Colonic mucosa (tissue), 4 donors: ENCODE results near the gene SPINK13. TPM values are rescaled to one million over a fixed set of nuclear protein-coding genes. Genes with fewer than 3 reads are reported as not detected.
"Not testable (repeated sequence)": the region's sequence is repeated elsewhere in the genome, so short reads cannot be mapped to it uniquely, and the experiment has no call there.

Experiments
- DNase-seq: peaks from one replicate; pipeline ENCODE4 v3.0.0-alpha.2; 2020
- H3K27ac ChIP-seq: fragments of 200-600 bp; one replicate; pipeline ENCODE4 v1.8.0; 2021
- H3K27me3 ChIP-seq: fragments of 200-600 bp; one replicate; pipeline ENCODE4 v1.8.0; 2021
- H3K36me3 ChIP-seq: fragments of 200-600 bp; one replicate; pipeline ENCODE4 v1.8.0; 2021
- H3K4me1 ChIP-seq: fragments of 200-600 bp; one replicate; pipeline ENCODE4 v1.8.0; 2021; ENCODE audit warnings: mild to moderate bottlenecking
- H3K4me3 ChIP-seq: fragments of 200-600 bp; one replicate; pipeline ENCODE4 v1.8.0; 2021
- H3K9ac ChIP-seq, 2 donors: one replicate each; pipeline ENCODE4 v1.7.0; 2013; ENCODE audit warnings: control low read depth in 2 of 2, low read depth in 2 of 2, low read length in 2 of 2
- H3K9me3 ChIP-seq: fragments of 200-600 bp; one replicate; pipeline ENCODE4 v1.8.0; 2021
- CTCF ChIP-seq: fragments of 200-600 bp; IDR thresholded peaks from one replicate; pipeline ENCODE4 v1.8.0; 2022; ENCODE audit warnings: antibody characterized with exemption, mild to moderate bottlenecking
- intact Hi-C: fragments of 100-400 bp; cut with DNase I; formaldehyde crosslinking; loops from one replicate; pipeline ENCODE4 v1.14.1; 2022
- total RNA-seq, 2 donors: library from RNA; stranded (reverse); fragmentation: NEBNext Ultra II Directional in 1 of 2; extraction: Animal tissue kit (Norgen Biotek cat#: 25700) in 1 of 2; gene quantifications; one replicate each; pipeline ENCODE4 v1.2.1, GENCODE V29; 2021
- donor health status: healthy.
- donor health status: DM: no; HTN: no; CAD: no.
- donor health status: DM: no; HTN: no; CAD: no.

The SPINK13 gene
- total RNA-seq, 2 donors from 2014 or later = 0.40 TPM; not detected in 1

- TF ChIP-seq CTCF = no peak
- H3K27me3 ChIP-seq = no peaks in the 10 kb centered on the region
- DNase-seq = no peak
- H3K9me3 ChIP-seq = no peaks in the 10 kb centered on the region
- H3K36me3 ChIP-seq = no peaks in the 10 kb centered on the region
- H3K9ac ChIP-seq = no peak overlapping the region
- no peaks in the 10 kb centered on the region for H3K4me1 ChIP-seq
- intact Hi-C loops = no loop called here
- no peak overlapping the region for H3K27ac ChIP-seq
- H3K4me3 ChIP-seq = no peak overlapping the region
Observed at GRCh38 chr5:148314187-148314586, 45.6 kb downstream of the SPINK13 start.

- Histone ChIP-seq H3K9me3 (no peaks in the 10 kb centered on the region), H3K9ac (no peak overlapping the region), H3K4me3 (no peak overlapping the region), H3K27me3 (no peaks in the 10 kb centered on the region), H3K4me1 (no peaks in the 10 kb centered on the region), H3K36me3 (no peaks in the 10 kb centered on the region), H3K27ac (no peak overlapping the region)
- no peak for DNase-seq
- intact Hi-C loops = no loop called here
- TF ChIP-seq CTCF = no peak
Observed at GRCh38 chr5:148314731-148315130, 46.1 kb downstream of the SPINK13 start.

DNA sequence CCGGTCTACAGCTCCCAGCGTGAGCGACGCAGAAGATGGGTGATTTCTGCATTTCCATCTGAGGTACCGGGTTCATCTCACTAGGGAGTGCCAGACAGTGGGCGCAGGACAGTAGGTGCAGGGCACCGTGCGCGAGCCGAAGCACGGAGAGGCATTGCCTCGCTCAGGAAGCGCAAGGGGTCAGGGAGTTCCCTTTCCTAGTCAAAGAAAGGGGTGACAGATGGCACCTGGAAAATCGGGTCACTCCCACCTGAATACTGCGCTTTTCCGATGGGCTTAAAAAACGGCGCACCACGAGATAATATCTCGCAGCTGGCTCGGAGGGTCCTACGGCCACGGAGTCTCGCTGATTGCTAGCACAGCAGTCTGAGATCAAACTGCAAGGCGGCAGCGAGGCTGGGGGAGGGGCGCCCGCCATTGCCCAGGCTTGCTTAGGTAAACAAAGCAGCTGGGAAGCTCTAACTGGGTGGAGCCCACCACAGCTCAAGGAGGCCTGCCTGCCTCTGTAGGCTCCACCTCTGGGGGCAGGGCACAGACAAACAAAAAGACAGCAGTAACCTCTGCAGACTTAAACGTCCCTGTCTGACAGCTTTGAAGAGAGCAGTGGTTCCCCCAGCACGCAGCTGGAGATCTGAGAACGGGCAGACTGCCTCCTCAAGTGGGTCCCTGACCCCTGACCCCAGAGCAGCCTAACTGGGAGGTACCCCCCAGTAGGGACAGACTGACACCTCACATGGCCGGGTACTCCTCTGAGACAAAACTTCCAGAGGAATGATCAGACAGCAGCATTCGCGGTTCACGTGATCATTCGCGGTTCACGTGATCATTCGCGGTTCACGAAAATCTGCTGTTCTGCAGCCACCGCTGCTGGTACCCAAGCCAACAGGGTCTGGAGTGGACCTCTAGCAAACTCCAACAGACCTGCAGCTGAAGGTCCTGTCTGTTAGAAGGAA, 51.7 kb downstream of the SPINK13 start:
- DNase-seq = peak; percentile 49
- H3K27me3 ChIP-seq, H3K9me3 ChIP-seq, intact Hi-C loops, H3K27ac ChIP-seq, H3K36me3 ChIP-seq, H3K4me1 ChIP-seq, H3K9ac ChIP-seq: not testable (repeated sequence)
- peak overlapping the region; percentile 25 for H3K4me3 ChIP-seq

DNA sequence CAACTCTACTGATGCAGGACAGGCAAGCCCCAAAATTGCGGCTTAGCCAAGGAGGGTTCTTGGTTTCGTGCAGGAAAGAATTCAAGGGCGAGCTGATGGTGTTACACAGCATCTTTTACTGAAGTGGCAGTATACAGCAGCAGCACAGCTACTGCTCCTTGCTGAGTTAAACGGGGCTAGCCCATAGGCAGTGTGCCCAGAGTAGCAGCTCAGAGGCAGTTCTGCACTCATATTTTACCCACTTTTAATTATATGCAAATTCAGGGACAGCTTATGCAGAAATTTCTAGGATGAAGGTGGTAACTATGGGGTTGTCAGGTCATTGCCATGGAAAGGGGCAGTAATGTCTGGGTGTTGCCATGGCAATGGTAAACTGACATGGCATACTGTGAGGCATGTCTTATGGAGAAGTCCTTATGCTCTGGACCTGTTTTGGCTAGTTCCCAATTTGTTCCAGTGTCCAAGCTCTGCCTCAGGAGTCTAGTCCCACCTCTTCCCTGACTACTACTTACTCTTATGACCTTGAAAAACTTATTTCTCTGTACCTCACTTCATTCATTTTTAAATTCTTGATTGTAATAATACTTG, 64.8 kb downstream of the SPINK13 start:
- H3K9me3 ChIP-seq = no peaks in the 10 kb centered on the region
- H3K9ac ChIP-seq = no peak overlapping the region
- no peaks in the 10 kb centered on the region for H3K27me3 ChIP-seq
- TF ChIP-seq CTCF = no peak
- intact Hi-C loops = no loop called here
- no peak overlapping the region for H3K4me3 ChIP-seq
- H3K36me3 ChIP-seq = no peaks in the 10 kb centered on the region
- no peaks in the 10 kb centered on the region for H3K4me1 ChIP-seq
- H3K27ac ChIP-seq = no peak overlapping the region
- DNase-seq = no peak

- no peaks in the 10 kb centered on the region for H3K4me1 ChIP-seq
- TF ChIP-seq CTCF = no peak
- H3K27me3 ChIP-seq = no peaks in the 10 kb centered on the region
- H3K4me3 ChIP-seq = no peak within 1 kb of the TSS
- DNase-seq = no peak
- H3K27ac ChIP-seq = no peak within 1 kb of the TSS
- H3K9ac ChIP-seq = no peak within 1 kb of the TSS
- intact Hi-C loops = no loop called here
- H3K36me3 ChIP-seq = no peaks in the 10 kb centered on the region
- no peaks in the 10 kb centered on the region for H3K9me3 ChIP-seq
Observed at GRCh38 chr5:148335259-148335658, 66.7 kb downstream of the SPINK13 start, which contains the start of gene SPINK9. Gene SPINK9 (plus strand): TSS chr5:148335559. CDS start chr5:148335614, 55 bp downstream.

Other genes with a start within 250 kb of the SPINK13 start
- gene SPINK5, start 204.8 kb upstream of the SPINK13 start, total RNA-seq = 10 to 100 TPM; 25.6 to 29.0 TPM
- not detected for gene SPINK14, start 100.2 kb upstream of the SPINK13 start, total RNA-seq
- gene SPINK6, start 65.8 kb upstream of the SPINK13 start, total RNA-seq = under 1 TPM in 1 of 2 donors, not detected in 1; 0.45 TPM
- gene MARCOL, start 30.3 kb upstream of the SPINK13 start, total RNA-seq = under 1 TPM in 1 of 2 donors, not detected in 1; 0.27 TPM
- gene SPINK7, start 43.6 kb downstream of the SPINK13 start, total RNA-seq = not detected
- gene SPINK9, start 66.8 kb downstream of the SPINK13 start, total RNA-seq = not detected
- 10 to 100 TPM; 38.2 to 45.1 TPM for gene FBXO38, start 115.2 kb downstream of the SPINK13 start, total RNA-seq